PC-9 (cell line): ENCODE measurements around the gene CPAMD8.

Experiments
- CTCF ChIP-seq: fragments of 200-600 bp; sonication (generic); conservative IDR thresholded peaks from 2 replicates; pipeline ENCODE4 v1.6.1; 2017; ENCODE audit warnings: mixed run types, antibody characterized with exemption, mild to moderate bottlenecking, moderate library complexity
- EZH2 ChIP-seq: fragments of 200-600 bp; sonication (generic); IDR thresholded peaks from 2 replicates; pipeline ENCODE4 v1.8.0; 2017; ENCODE audit warnings: antibody characterized with exemption, low read depth

- TF ChIP-seq CTCF (no peak), EZH2 (no peak)
Observed at GRCh38 chr19:16946951-16947940, 79.4 kb downstream of the CPAMD8 start.
